IMR-90 (cell line): ENCODE measurements around the gene PROSER2. TPM values are rescaled to one million over a fixed set of nuclear protein-coding genes. Genes with fewer than 3 reads are reported as not detected.

Source experiments
- ATAC-seq: fragments of 200-7000 bp; cut with Tn5 transposase; 2 replicates; pipeline ENCODE4 v1.9.1; 2020; ENCODE audit warnings: low read depth, mild to moderate bottlenecking, moderate library complexity
- BruUV-seq: library from RNA; stranded (reverse); fragments of 400-500 nt; replicated peaks from 2 replicates; lab custom pipeline; 2021; lab: Mats Ljungman, UMichigan
- CTCF ChIA-PET: fragments of 300-600 bp; formaldehyde crosslinking; extraction: SDS; loops from one replicate; lab custom pipeline; 2021; ENCODE audit warnings: antibody characterized with exemption; lab: Yijun Ruan, JAX
- POLR2A ChIA-PET: fragments of 300-600 bp; sonication (Branson Sonifier 250); formaldehyde crosslinking; loops from one replicate; lab custom pipeline; 2022; ENCODE audit warnings: antibody characterized with exemption; ENCODE audit not compliant: unreplicated experiment; lab: Charles Lee
- DNase-seq: peaks from one replicate; pipeline ENCODE4 v3.0.0; 2013
- H2AFZ ChIP-seq: replicated peaks from 2 replicates; pipeline ENCODE3; 2013; ENCODE audit warnings: low read length, mild to moderate bottlenecking; ENCODE audit not compliant: poor library complexity
- H2AK5ac ChIP-seq: 2 replicates; pipeline ENCODE4 v1.6.1; 2013; ENCODE audit warnings: low read depth, low read length, inconsistent platforms
- H2AK9ac ChIP-seq: replicated peaks from 2 replicates; pipeline ENCODE3; 2013; ENCODE audit warnings: mild to moderate bottlenecking, low read depth, low read length, moderate library complexity; ENCODE audit not compliant: poor library complexity
- H2BK120ac ChIP-seq: 2 replicates; pipeline ENCODE4 v1.6.1; 2013; ENCODE audit warnings: low read depth, low read length, inconsistent platforms
- H2BK15ac ChIP-seq: 3 replicates; pipeline ENCODE4 v1.6.1; 2013; ENCODE audit warnings: low read depth, low read length, inconsistent platforms
- H2BK20ac ChIP-seq: 2 replicates; pipeline ENCODE4 v1.6.1; 2013; ENCODE audit warnings: low read depth, mild to moderate bottlenecking, inconsistent platforms, low read length, moderate library complexity
- H2BK5ac ChIP-seq: 2 replicates; pipeline ENCODE4 v1.6.1; 2013; ENCODE audit warnings: mild to moderate bottlenecking, low read depth, low read length, inconsistent platforms; ENCODE audit not compliant: poor library complexity, severe bottlenecking
- H3K14ac ChIP-seq: replicated peaks from 2 replicates; pipeline ENCODE4 v1.6.1; 2013; ENCODE audit warnings: low read depth, low read length, inconsistent platforms
- H3K18ac ChIP-seq: 2 replicates; pipeline ENCODE4 v1.6.1; 2013; ENCODE audit warnings: low read depth, low read length, control low read depth
- H3K23ac ChIP-seq: 2 replicates; pipeline ENCODE4 v1.6.1; 2013; ENCODE audit warnings: low read depth, low read length, inconsistent platforms
- H3K27ac ChIP-seq: 2 replicates; pipeline ENCODE4 v1.5.1; 2013; ENCODE audit warnings: mild to moderate bottlenecking, control low read depth, low read length; ENCODE audit not compliant: insufficient read depth
- H3K27me3 ChIP-seq: 2 replicates; pipeline ENCODE4 v1.6.1; 2013; ENCODE audit warnings: low read length; ENCODE audit not compliant: control insufficient read depth, insufficient read depth
- H3K36me3 ChIP-seq: 2 replicates; pipeline ENCODE4 v1.6.1; 2013; ENCODE audit warnings: low read length, mixed read lengths; ENCODE audit not compliant: control insufficient read depth, insufficient read depth
- H3K4ac ChIP-seq: 2 replicates; pipeline ENCODE4 v1.6.1; 2013; ENCODE audit warnings: low read depth, low read length, inconsistent platforms
- H3K4me1 ChIP-seq: 2 replicates; pipeline ENCODE4 v1.6.1; 2013; ENCODE audit warnings: low read length, mixed read lengths; ENCODE audit not compliant: control insufficient read depth, insufficient read depth
- H3K4me2 ChIP-seq: 2 replicates; pipeline ENCODE4 v1.6.1; 2013; ENCODE audit warnings: low read depth, mild to moderate bottlenecking, control low read depth, low read length, moderate library complexity
- H3K4me3 ChIP-seq: 2 replicates; pipeline ENCODE4 v1.5.1; 2013; ENCODE audit warnings: low read depth, mild to moderate bottlenecking, control low read depth, low read length, moderate library complexity; ENCODE audit not compliant: insufficient read depth
- H3K56ac ChIP-seq: 2 replicates; pipeline ENCODE4 v1.6.1; 2013; ENCODE audit warnings: low read length, inconsistent platforms; ENCODE audit not compliant: insufficient read depth; ENCODE audit errors: extremely low read depth
- H3K79me1 ChIP-seq, 2 experiments: 2 replicates each; pipeline ENCODE4 v1.6.1; 2013; ENCODE audit warnings: low read length in 2 of 2, inconsistent platforms in 1 of 2, low read depth in 1 of 2
- H3K9ac ChIP-seq: 2 replicates; pipeline ENCODE4 v1.6.1; 2013; ENCODE audit warnings: low read depth, low read length, control low read depth
- H3K9me1 ChIP-seq: 2 replicates; pipeline ENCODE4 v1.6.1; 2013; ENCODE audit warnings: low read length, inconsistent platforms; ENCODE audit not compliant: insufficient read depth
- H3K9me3 ChIP-seq: 2 replicates; pipeline ENCODE4 v1.6.1; 2013; ENCODE audit warnings: low read length; ENCODE audit not compliant: control insufficient read depth, insufficient read depth
- H4K20me1 ChIP-seq: 2 replicates; pipeline ENCODE4 v1.6.1; 2013; ENCODE audit warnings: low read length, inconsistent platforms; ENCODE audit not compliant: insufficient read depth
- H4K5ac ChIP-seq: 2 replicates; pipeline ENCODE4 v1.6.1; 2013; ENCODE audit warnings: mild to moderate bottlenecking, low read depth, low read length, control low read depth
- H4K8ac ChIP-seq, 2 experiments: 2 replicates each; pipeline ENCODE4 v1.6.1; 2013; ENCODE audit warnings: low read depth in 2 of 2, low read length in 2 of 2, control low read depth in 1 of 2, inconsistent platforms in 1 of 2
- H4K91ac ChIP-seq: 2 replicates; pipeline ENCODE4 v1.6.1; 2013; ENCODE audit warnings: low read depth, low read length, inconsistent platforms; ENCODE audit not compliant: insufficient read depth
- BHLHE40 ChIP-seq: fragments of 150-350 bp; IDR thresholded peaks from 2 replicates; pipeline ENCODE4 v1.6.1; 2016; ENCODE audit warnings: mild to moderate bottlenecking, low read depth, low read length
- CEBPB ChIP-seq: IDR thresholded peaks from 2 replicates; pipeline ENCODE4 v1.6.1; 2012; ENCODE audit warnings: low read depth, low read length, improper control_type of control experiment
- FOS ChIP-seq: fragments of 150-350 bp; IDR thresholded peaks from 2 replicates; pipeline ENCODE4 v1.6.1; 2016; ENCODE audit warnings: low read depth, low read length
- MAZ ChIP-seq: IDR thresholded peaks from 2 replicates; pipeline ENCODE4 v1.6.1; 2012; ENCODE audit warnings: low read depth, mild to moderate bottlenecking, low read length, improper control_type of control experiment, moderate library complexity, borderline replicate concordance
- NFE2L2 ChIP-seq: fragments of 150-350 bp; IDR thresholded peaks from 2 replicates; pipeline ENCODE4 v1.6.1; 2016; ENCODE audit warnings: low read depth, mild to moderate bottlenecking, low read length
- RAD21 ChIP-seq: IDR thresholded peaks from 2 replicates; pipeline ENCODE4 v1.6.1; 2012; ENCODE audit warnings: low read length, improper control_type of control experiment
- RFX5 ChIP-seq: IDR thresholded peaks from 2 replicates; pipeline ENCODE4 v1.8.0; 2012; ENCODE audit warnings: low read depth, mild to moderate bottlenecking, low read length, moderate library complexity
- SMC3 ChIP-seq: fragments of 150-350 bp; IDR thresholded peaks from 2 replicates; pipeline ENCODE4 v1.6.1; 2016; ENCODE audit warnings: low read depth, mild to moderate bottlenecking, antibody characterized with exemption, low read length, moderate library complexity
- WGBS, 2 experiments: methylation state at CpG; one replicate each; pipeline versions ENCODE4 v1.1.5 to v1.1.7; 2013; ENCODE audit warnings: missing lambda C conversion rate in 2 of 2; ENCODE audit not compliant: insufficient read length in 1 of 2; ENCODE audit errors: extremely low coverage in 2 of 2; 5-methylcytosine and 5-hydroxymethylcytosine counted together
- dilution Hi-C: fragments of 300-500 bp; cut with HindIII; formaldehyde crosslinking; loops from one replicate; pipeline ENCODE4 v1.14.3; 2018; ENCODE audit warnings: low sequenced_read_pairs; ENCODE audit not compliant: unreplicated experiment
- in situ Hi-C: fragments of 300-500 bp; cut with MboI; formaldehyde crosslinking; loops from 3 replicates; pipeline ENCODE4 v1.14.3; 2019; ENCODE audit warnings: low sequenced_read_pairs, inconsistent platforms, mixed read lengths
- intact Hi-C: fragments of 100-400 bp; cut with micrococcal nuclease; formaldehyde crosslinking; loops from 2 replicates; pipeline ENCODE4 v1.10.0; 2022
- polyA plus RNA-seq, 3 experiments: library from polyadenylated mRNA; depleted of rRNA; stranded (reverse); fragments of >200 nt; gene quantifications; 2 replicates each; pipeline ENCODE4 v1.2.3, GENCODE V29; 2012; ENCODE audit warnings: low replicate concordance in 1 of 3
- total RNA-seq: library from RNA; depleted of rRNA; stranded (reverse); fragments of >200 nt; gene quantifications from 2 replicates; pipeline ENCODE4 v1.2.3, GENCODE V29; 2012
- TF ChIP-seq, protein P1 (sequence below): fragments of 150-350 bp; IDR thresholded peaks from 2 replicates; pipeline ENCODE4 v1.6.1; 2016; ENCODE audit warnings: low read depth, mild to moderate bottlenecking, low read length, moderate library complexity, borderline replicate concordance

Gene PROSER2
- total and polyA plus RNA-seq, 2 of the 4 experiments (the other 2 are of a cell fraction) = 1.4 to 2.0 TPM

DNA sequence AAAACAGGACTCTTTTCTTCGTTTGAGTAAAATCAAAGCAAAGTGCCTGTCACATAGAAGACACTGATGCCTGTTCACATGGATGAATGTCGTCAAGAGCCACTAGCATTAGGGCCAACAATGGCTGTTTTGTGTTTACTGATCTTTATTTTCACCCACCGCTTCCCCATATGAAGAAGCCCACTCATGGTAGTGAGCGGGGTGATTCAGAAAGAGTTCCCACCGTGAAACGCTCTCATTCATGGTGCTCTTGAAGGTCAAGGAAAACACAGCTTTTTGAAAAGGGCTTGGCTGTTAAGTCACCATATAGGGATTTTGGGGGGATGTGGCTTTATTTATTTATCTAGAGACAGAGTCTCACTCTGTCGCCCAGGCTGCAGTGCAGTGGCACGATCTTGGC is 12.5 kb downstream of the PROSER2 start:
- no peaks in the 10 kb centered on the region for H3K9me3 ChIP-seq
- ATAC-seq = no peak
- TF ChIP-seq NFE2L2 (no peak), FOS (no peak), BHLHE40 (no peak), RFX5 (no peak), CEBPB (no peak), SMC3 (no peak), MAZ (no peak), RAD21 (no peak)
- TF ChIP-seq, protein P1, sequence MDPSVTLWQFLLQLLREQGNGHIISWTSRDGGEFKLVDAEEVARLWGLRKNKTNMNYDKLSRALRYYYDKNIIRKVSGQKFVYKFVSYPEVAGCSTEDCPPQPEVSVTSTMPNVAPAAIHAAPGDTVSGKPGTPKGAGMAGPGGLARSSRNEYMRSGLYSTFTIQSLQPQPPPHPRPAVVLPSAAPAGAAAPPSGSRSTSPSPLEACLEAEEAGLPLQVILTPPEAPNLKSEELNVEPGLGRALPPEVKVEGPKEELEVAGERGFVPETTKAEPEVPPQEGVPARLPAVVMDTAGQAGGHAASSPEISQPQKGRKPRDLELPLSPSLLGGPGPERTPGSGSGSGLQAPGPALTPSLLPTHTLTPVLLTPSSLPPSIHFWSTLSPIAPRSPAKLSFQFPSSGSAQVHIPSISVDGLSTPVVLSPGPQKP = no peak
- H3K14ac ChIP-seq = no peak overlapping the region
- H3K18ac ChIP-seq = no peak overlapping the region
- H4K20me1 ChIP-seq = no peaks in the 10 kb centered on the region
- no peak overlapping the region for H4K5ac ChIP-seq
- H2BK120ac ChIP-seq = no peak overlapping the region
- no peak overlapping the region for H2AK9ac ChIP-seq
- H3K27me3 ChIP-seq = no peaks in the 10 kb centered on the region; the same call in 1 of the 2 replicates
- H3K23ac ChIP-seq = no peak overlapping the region; the same call in 1 of the 2 replicates
- no peak overlapping the region for H3K9ac ChIP-seq
- CTCF ChIA-PET = no interaction called here
- H3K4me3 ChIP-seq = no peak overlapping the region
- dilution Hi-C loops = no loop called here
- H3K27ac ChIP-seq = no peak overlapping the region
- H2BK20ac ChIP-seq = no peak overlapping the region
- H3K56ac ChIP-seq = no peak overlapping the region
- H2BK15ac ChIP-seq = no peak overlapping the region
- WGBS, 2 experiments = 100% methylated on average over 1 of the region's 8 CpGs; no CpG with 5 or more reads in 1 of the 2 experiments
- no peaks in the 10 kb centered on the region; the same call in 1 of the 2 replicates for H3K9me1 ChIP-seq
- no peak overlapping the region for H2AK5ac ChIP-seq
- DNase-seq = no peak
- no peak overlapping the region for H4K8ac ChIP-seq
- no peak overlapping the region for H4K91ac ChIP-seq
- H3K36me3 ChIP-seq = no peaks in the 10 kb centered on the region
- no peak overlapping the region for H3K4ac ChIP-seq
- in situ Hi-C loops = no loop called here
- H2AFZ ChIP-seq = no peak overlapping the region
- H2BK5ac ChIP-seq = no peak overlapping the region
- POLR2A ChIA-PET = no interaction called here
- BruUV-seq = no TSS peak
- intact Hi-C loops = no loop called here
- peaks cover 0 to 6% of the 10 kb centered on the region in 2 experiments; a peak in 2 of 4 replicates for H3K79me1 ChIP-seq
- peaks cover 4% of the 10 kb centered on the region for H3K4me1 ChIP-seq
- no peak overlapping the region for H3K4me2 ChIP-seq
